HepG2 (cell line): ENCODE data around the gene GCH1. TPM values are rescaled to one million over a fixed set of nuclear protein-coding genes. Genes with fewer than 3 reads are reported as not detected.

Source experiments
- ASH2L ChIP-seq: fragments of 300-600, 200-600 bp; sonication (generic); IDR thresholded peaks from 2 replicates; pipeline ENCODE4 v1.7.0; 2017; ENCODE audit warnings: low read depth, mild to moderate bottlenecking, moderate library complexity, mixed read lengths, low read length; ENCODE audit not compliant: insufficient read length
- EEA1 ChIP-seq: sonication (generic); formaldehyde crosslinking; IDR thresholded peaks from 2 replicates; pipeline ENCODE4 v1.5.1; 2020; ENCODE audit warnings: mild to moderate bottlenecking, missing genetic modification reagents, borderline replicate concordance
- FOXA1 ChIP-seq, 2 experiments: fragments of 450-650 bp in 1 of 2; sonication (generic) in 1 of 2; formaldehyde crosslinking in 1 of 2; IDR thresholded peaks; 2 replicates each; pipeline versions ENCODE4 v1.4.0 to v1.6.1; 2016 to 2020; ENCODE audit warnings: missing genetic modification reagents in 1 of 2
- GTF2F1 ChIP-seq: fragments of 150-350 bp; IDR thresholded peaks from 2 replicates; pipeline ENCODE4 v1.6.1; 2014; ENCODE audit warnings: low read length
- MEIS1 ChIP-seq: sonication (generic); formaldehyde crosslinking; IDR thresholded peaks from 2 replicates; pipeline ENCODE4 v1.9.0; 2021; ENCODE audit warnings: mild to moderate bottlenecking, missing genetic modification reagents, moderate library complexity, borderline replicate concordance
- NFIC ChIP-seq: IDR thresholded peaks from 2 replicates; pipeline ENCODE4 v1.6.1; 2012; ENCODE audit warnings: mild to moderate bottlenecking, low read length, inconsistent platforms
- PCBP2 ChIP-seq: fragments of 200-400 bp; formaldehyde crosslinking; optimal IDR thresholded peaks from 2 replicates; pipeline ENCODE3; 2018; ENCODE audit warnings: low read length, low read depth; ENCODE audit not compliant: poor library complexity, severe bottlenecking
- PHF8 ChIP-seq: sonication (generic); formaldehyde crosslinking; IDR thresholded peaks from 2 replicates; pipeline ENCODE4 v1.5.0; 2020; ENCODE audit warnings: missing genetic modification reagents
- POLR2G ChIP-seq: fragments of 200-400 bp; formaldehyde crosslinking; IDR thresholded peaks from 2 replicates; pipeline ENCODE4 v1.6.1; 2018; ENCODE audit warnings: mild to moderate bottlenecking, low read depth, low read length, moderate library complexity
- SALL1 ChIP-seq: sonication (generic); formaldehyde crosslinking; IDR thresholded peaks from 2 replicates; pipeline ENCODE4 v1.8.0; 2022; ENCODE audit warnings: mild to moderate bottlenecking, missing genetic modification reagents
- SALL2 ChIP-seq: sonication (generic); formaldehyde crosslinking; IDR thresholded peaks from 2 replicates; pipeline ENCODE4 v1.8.1; 2023; ENCODE audit warnings: mild to moderate bottlenecking, missing genetic modification reagents, inconsistent platforms
- SATB2 ChIP-seq: sonication (generic); formaldehyde crosslinking; IDR thresholded peaks from 2 replicates; pipeline ENCODE4 v1.5.0; 2020; ENCODE audit warnings: missing genetic modification reagents
- SKI ChIP-seq: fragments of 450-650 bp; IDR thresholded peaks from one replicate; pipeline ENCODE4 v1.6.1; 2018; ENCODE audit warnings: mild to moderate bottlenecking; ENCODE audit not compliant: partially characterized antibody
- TAF1 ChIP-seq: sonication (generic); formaldehyde crosslinking; IDR thresholded peaks from 2 replicates; pipeline ENCODE4 v1.4.0; 2020; ENCODE audit warnings: missing genetic modification reagents
- TOE1 ChIP-seq: sonication (generic); formaldehyde crosslinking; IDR thresholded peaks from 2 replicates; pipeline ENCODE4 v1.4.0; 2020; ENCODE audit warnings: mild to moderate bottlenecking, missing genetic modification reagents
- ZFP62 ChIP-seq: sonication (generic); formaldehyde crosslinking; IDR thresholded peaks from 2 replicates; pipeline ENCODE4 v1.4.0; 2020; ENCODE audit warnings: missing genetic modification reagents
- ZNF30 ChIP-seq: sonication (generic); formaldehyde crosslinking; IDR thresholded peaks from 2 replicates; pipeline ENCODE4 v1.5.0; 2020; ENCODE audit warnings: mild to moderate bottlenecking, missing genetic modification reagents
- ZNF577 ChIP-seq: sonication (generic); formaldehyde crosslinking; IDR thresholded peaks from 2 replicates; pipeline ENCODE4 v1.4.0; 2020; ENCODE audit warnings: mild to moderate bottlenecking, low read depth, missing genetic modification reagents, borderline replicate concordance
- polyA plus RNA-seq, 8 experiments: library from polyadenylated mRNA; depleted of rRNA in 3 of 8; stranded (reverse) in 7 of 8; unstranded in 1 of 8; fragments of >200 nt; fragmentation: Illumina TruSeq in 4 of 8; extraction: Trizol in 4 of 8; gene quantifications; 2 replicates each; pipeline versions ENCODE4 v1.2.1 to v1.2.3, GENCODE V29; 2011 to 2016; ENCODE audit warnings: low read depth in 4 of 8, missing spikeins in 1 of 8, mixed read lengths in 1 of 8; ENCODE audit not compliant: insufficient read depth in 1 of 8
- total RNA-seq, 5 experiments: library from RNA; depleted of rRNA; stranded (reverse); fragments of >200 nt; fragmentation: Illumina TruSeq; extraction: Trizol; gene quantifications; 2 replicates each; pipeline ENCODE4 v1.2.3, GENCODE V29; 2016; ENCODE audit warnings: low read depth in 1 of 5
- TF ChIP-seq, protein P1 (sequence below): sonication (generic); formaldehyde crosslinking; IDR thresholded peaks from 2 replicates; pipeline ENCODE4 v1.8.1; 2023; ENCODE audit warnings: mild to moderate bottlenecking, missing genetic modification reagents, borderline replicate concordance
- TF ChIP-seq, protein P2 (sequence below): sonication (generic); formaldehyde crosslinking; IDR thresholded peaks from 2 replicates; pipeline ENCODE4 v1.4.0; 2020; ENCODE audit warnings: missing genetic modification reagents
- TF ChIP-seq, protein P3 (sequence below): sonication (generic); formaldehyde crosslinking; IDR thresholded peaks from 2 replicates; pipeline ENCODE4 v1.4.0; 2020; ENCODE audit warnings: mild to moderate bottlenecking, missing genetic modification reagents
- TF ChIP-seq, protein P4 (sequence below): IDR thresholded peaks from 2 replicates; pipeline ENCODE4 v1.6.1; 2016; ENCODE audit warnings: missing compliant biosample characterization, missing genetic modification reagents, borderline replicate concordance
- TF ChIP-seq, protein P5 (sequence below): sonication (generic); formaldehyde crosslinking; IDR thresholded peaks from 2 replicates; pipeline ENCODE4 v1.5.0; 2020; ENCODE audit warnings: mild to moderate bottlenecking, missing genetic modification reagents, borderline replicate concordance

GCH1 gene
- total and polyA plus RNA-seq, 2 of the 13 experiments (the other 11 are each of a cell fraction or from before 2014, with no cell fraction given) = 15.0 to 25.2 TPM

DNA sequence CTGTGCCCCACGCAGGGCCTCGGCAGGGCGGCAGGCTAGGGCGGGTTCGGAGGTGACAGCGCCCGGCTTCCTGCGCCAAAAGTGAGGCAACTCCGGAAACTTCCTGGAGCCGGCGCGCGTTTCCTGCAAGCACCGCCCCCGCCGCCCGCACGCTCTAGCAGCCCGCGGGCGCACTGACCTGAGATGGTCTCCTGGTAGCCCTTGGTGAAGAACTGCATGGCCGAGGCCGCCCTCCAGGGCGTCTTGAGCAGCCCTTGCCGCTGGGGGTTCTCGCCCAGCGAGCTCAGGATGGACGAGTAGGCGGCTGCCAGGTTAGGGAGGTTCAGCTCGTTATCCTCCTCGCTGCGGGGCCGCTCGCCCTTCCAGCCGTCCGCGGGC, 494 bp downstream of the GCH1 start (continued):
- TF ChIP-seq, protein P1, sequence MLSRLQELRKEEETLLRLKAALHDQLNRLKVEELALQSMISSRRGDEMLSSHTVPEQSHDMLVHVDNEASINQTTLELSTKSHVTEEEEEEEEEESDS (CRISPR knock-in tag) = no peak
- TF ChIP-seq ZNF577 (no peak), EEA1 (CRISPR knock-in tag) (no peak), PHF8 (CRISPR knock-in tag) (peak; percentile 57), MEIS1 (CRISPR knock-in tag) (0 out of 2 replicates have a peak, but pooled peaks have one; percentile 13), TAF1 (CRISPR knock-in tag) (no peak; the same call in 1 of the 2 replicates), ZFP62 (CRISPR knock-in tag) (no peak), ASH2L (peak; percentile 71), SALL1 (peak; percentile 11; the same call in 1 of the 2 replicates), SKI (no peak), ZNF30 (CRISPR knock-in tag) (no peak), SATB2 (CRISPR knock-in tag) (no peak), NFIC (no peak), TOE1 (CRISPR knock-in tag) (no peak), PCBP2 (no peak), POLR2G (no peak), GTF2F1 (no peak), SALL2 (CRISPR knock-in tag) (no peak), FOXA1 (IDR thresholded peaks at IDR 0.05) (no peak), FOXA1 (CRISPR knock-in tag; IDR thresholded peaks at IDR 0.05) (no peak)
- TF ChIP-seq, protein P2, sequence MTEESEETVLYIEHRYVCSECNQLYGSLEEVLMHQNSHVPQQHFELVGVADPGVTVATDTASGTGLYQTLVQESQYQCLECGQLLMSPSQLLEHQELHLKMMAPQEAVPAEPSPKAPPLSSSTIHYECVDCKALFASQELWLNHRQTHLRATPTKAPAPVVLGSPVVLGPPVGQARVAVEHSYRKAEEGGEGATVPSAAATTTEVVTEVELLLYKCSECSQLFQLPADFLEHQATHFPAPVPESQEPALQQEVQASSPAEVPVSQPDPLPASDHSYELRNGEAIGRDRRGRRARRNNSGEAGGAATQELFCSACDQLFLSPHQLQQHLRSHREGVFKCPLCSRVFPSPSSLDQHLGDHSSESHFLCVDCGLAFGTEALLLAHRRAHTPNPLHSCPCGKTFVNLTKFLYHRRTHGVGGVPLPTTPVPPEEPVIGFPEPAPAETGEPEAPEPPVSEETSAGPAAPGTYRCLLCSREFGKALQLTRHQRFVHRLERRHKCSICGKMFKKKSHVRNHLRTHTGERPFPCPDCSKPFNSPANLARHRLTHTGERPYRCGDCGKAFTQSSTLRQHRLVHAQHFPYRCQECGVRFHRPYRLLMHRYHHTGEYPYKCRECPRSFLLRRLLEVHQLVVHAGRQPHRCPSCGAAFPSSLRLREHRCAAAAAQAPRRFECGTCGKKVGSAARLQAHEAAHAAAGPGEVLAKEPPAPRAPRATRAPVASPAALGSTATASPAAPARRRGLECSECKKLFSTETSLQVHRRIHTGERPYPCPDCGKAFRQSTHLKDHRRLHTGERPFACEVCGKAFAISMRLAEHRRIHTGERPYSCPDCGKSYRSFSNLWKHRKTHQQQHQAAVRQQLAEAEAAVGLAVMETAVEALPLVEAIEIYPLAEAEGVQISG (CRISPR knock-in tag) = no peak; the same call in 1 of the 2 replicates
- TF ChIP-seq, protein P3, sequence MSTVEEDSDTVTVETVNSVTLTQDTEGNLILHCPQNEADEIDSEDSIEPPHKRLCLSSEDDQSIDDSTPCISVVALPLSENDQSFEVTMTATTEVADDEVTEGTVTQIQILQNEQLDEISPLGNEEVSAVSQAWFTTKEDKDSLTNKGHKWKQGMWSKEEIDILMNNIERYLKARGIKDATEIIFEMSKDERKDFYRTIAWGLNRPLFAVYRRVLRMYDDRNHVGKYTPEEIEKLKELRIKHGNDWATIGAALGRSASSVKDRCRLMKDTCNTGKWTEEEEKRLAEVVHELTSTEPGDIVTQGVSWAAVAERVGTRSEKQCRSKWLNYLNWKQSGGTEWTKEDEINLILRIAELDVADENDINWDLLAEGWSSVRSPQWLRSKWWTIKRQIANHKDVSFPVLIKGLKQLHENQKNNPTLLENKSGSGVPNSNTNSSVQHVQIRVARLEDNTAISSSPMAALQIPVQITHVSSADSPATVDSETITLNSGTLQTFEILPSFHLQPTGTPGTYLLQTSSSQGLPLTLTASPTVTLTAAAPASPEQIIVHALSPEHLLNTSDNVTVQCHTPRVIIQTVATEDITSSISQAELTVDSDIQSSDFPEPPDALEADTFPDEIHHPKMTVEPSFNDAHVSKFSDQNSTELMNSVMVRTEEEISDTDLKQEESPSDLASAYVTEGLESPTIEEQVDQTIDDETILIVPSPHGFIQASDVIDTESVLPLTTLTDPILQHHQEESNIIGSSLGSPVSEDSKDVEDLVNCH (CRISPR knock-in tag) = no peak
- TF ChIP-seq, protein P4, sequence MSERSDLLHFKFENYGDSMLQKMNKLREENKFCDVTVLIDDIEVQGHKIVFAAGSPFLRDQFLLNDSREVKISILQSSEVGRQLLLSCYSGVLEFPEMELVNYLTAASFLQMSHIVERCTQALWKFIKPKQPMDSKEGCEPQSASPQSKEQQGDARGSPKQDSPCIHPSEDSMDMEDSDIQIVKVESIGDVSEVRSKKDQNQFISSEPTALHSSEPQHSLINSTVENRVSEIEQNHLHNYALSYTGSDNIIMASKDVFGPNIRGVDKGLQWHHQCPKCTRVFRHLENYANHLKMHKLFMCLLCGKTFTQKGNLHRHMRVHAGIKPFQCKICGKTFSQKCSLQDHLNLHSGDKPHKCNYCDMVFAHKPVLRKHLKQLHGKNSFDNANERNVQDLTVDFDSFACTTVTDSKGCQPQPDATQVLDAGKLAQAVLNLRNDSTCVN (CRISPR knock-in tag) = no peak
- TF ChIP-seq, protein P5, sequence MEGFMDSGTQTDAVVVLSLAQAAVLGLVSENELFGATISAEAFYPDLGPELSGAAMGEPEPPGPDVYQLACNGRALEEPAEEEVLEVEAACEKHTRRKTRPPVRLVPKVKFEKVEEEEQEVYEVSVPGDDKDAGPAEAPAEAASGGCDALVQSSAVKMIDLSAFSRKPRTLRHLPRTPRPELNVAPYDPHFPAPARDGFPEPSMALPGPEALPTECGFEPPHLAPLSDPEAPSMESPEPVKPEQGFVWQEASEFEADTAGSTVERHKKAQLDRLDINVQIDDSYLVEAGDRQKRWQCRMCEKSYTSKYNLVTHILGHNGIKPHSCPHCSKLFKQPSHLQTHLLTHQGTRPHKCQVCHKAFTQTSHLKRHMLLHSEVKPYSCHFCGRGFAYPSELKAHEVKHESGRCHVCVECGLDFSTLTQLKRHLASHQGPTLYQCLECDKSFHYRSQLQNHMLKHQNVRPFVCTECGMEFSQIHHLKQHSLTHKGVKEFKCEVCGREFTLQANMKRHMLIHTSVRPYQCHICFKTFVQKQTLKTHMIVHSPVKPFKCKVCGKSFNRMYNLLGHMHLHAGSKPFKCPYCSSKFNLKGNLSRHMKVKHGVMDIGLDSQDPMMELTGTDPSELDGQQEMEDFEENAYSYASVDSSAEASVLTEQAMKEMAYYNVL = no peak; the same call in 1 of the 2 replicates
